H1 (cell line): ENCODE measurements around the gene VPS51. TPM values are rescaled to one million over a fixed set of nuclear protein-coding genes. Genes with fewer than 3 reads are reported as not detected.
A peak's percentile ranks its signal among the peaks of the same experiment; 100 is the strongest.

Experiments used
- CTCF ChIA-PET: fragments of 300-600 bp; sonication (Branson Sonifier 250); formaldehyde crosslinking; loops from one replicate; lab custom pipeline; 2021; ENCODE audit not compliant: partially characterized antibody; lab: Charles Lee
- POLR2A ChIA-PET: fragments of 300-600 bp; sonication (Branson Sonifier 250); formaldehyde crosslinking; loops from one replicate; lab custom pipeline; 2021; ENCODE audit warnings: inconsistent platforms; ENCODE audit not compliant: partially characterized antibody; lab: Charles Lee
- DNase-seq, 2 experiments: peaks; one replicate each; pipeline versions ENCODE4 v3.0.0 to v3.0.0-alpha.2; 2010 to 2022; ENCODE audit warnings: low spot score in 2 of 2, low read depth in 1 of 2, mixed read lengths in 1 of 2
- FAIRE-seq: peaks from 2 replicates; lab custom pipeline; 2011; peaks lifted over from hg19 to GRCh38; lab: Jason Lieb, UNC
- H2AFZ ChIP-seq: 2 replicates; pipeline ENCODE4 v1.8.1; 2012; ENCODE audit warnings: low read length, inconsistent platforms
- H2AK5ac ChIP-seq: 2 replicates; pipeline ENCODE4 v1.6.1; 2013; ENCODE audit warnings: low read depth, low read length
- H2BK120ac ChIP-seq: replicated peaks from 2 replicates; pipeline ENCODE3; 2013; ENCODE audit warnings: low read depth, low read length, inconsistent platforms
- H2BK12ac ChIP-seq: 2 replicates; pipeline ENCODE4 v1.6.1; 2013; ENCODE audit warnings: low read depth, low read length
- H2BK15ac ChIP-seq: 2 replicates; pipeline ENCODE4 v1.6.1; 2013; ENCODE audit warnings: low read length
- H2BK20ac ChIP-seq: 2 replicates; pipeline ENCODE4 v1.6.1; 2013; ENCODE audit warnings: low read length
- H2BK5ac ChIP-seq: 2 replicates; pipeline ENCODE4 v1.6.1; 2013; ENCODE audit warnings: low read depth, low read length
- H3K14ac ChIP-seq: 2 replicates; pipeline ENCODE4 v1.6.1; 2013; ENCODE audit warnings: inconsistent platforms; ENCODE audit not compliant: insufficient read length
- H3K18ac ChIP-seq: 2 replicates; pipeline ENCODE4 v1.6.1; 2013; ENCODE audit warnings: low read length; ENCODE audit errors: extremely low read depth
- H3K23ac ChIP-seq: 2 replicates; pipeline ENCODE4 v1.6.1; 2013; ENCODE audit warnings: inconsistent platforms; ENCODE audit not compliant: insufficient read length
- H3K23me2 ChIP-seq: 2 replicates; pipeline ENCODE4 v1.6.1; 2013; ENCODE audit warnings: low read depth, low read length
- H3K27ac ChIP-seq: 2 replicates; pipeline ENCODE4 v1.6.1; 2011; ENCODE audit warnings: low read depth, low read length, inconsistent platforms
- H3K27me3 ChIP-seq, 4 experiments: replicated peaks in 1 of 4; 1 replicate in 1 of 4; 2 replicates in 3 of 4; pipeline versions ENCODE4 v1.6.1 to v1.8.1; 2011 to 2013; ENCODE audit warnings: low read length in 3 of 4, mild to moderate bottlenecking in 3 of 4, inconsistent platforms in 2 of 4, mixed read lengths in 2 of 4, moderate library complexity in 1 of 4; ENCODE audit not compliant: control insufficient read depth in 3 of 4, insufficient read depth in 3 of 4; ENCODE audit errors: extremely low read depth in 1 of 4
- H3K36me3 ChIP-seq, 4 experiments: 2 replicates each; pipeline versions ENCODE4 v1.6.1 to v1.8.1; 2011 to 2013; ENCODE audit warnings: mild to moderate bottlenecking in 4 of 4, low read length in 3 of 4, moderate library complexity in 2 of 4, control low read depth in 1 of 4, inconsistent platforms in 1 of 4; ENCODE audit not compliant: insufficient read depth in 4 of 4, control insufficient read depth in 2 of 4
- H3K4ac ChIP-seq: replicated peaks from 2 replicates; pipeline ENCODE3; 2013; ENCODE audit warnings: low read length, low read depth, mixed read lengths, inconsistent platforms; ENCODE audit not compliant: insufficient read length
- H3K4me1 ChIP-seq, 4 experiments: replicated peaks in 1 of 4; 1 replicate in 1 of 4; 2 replicates in 3 of 4; pipeline versions ENCODE4 v1.6.1 to v1.8.1; 2011 to 2013; ENCODE audit warnings: low read length in 3 of 4, inconsistent platforms in 2 of 4, mixed read lengths in 1 of 4; ENCODE audit not compliant: insufficient read depth in 4 of 4, control insufficient read depth in 3 of 4
- H3K4me2 ChIP-seq, 2 experiments: 2 replicates each; pipeline versions ENCODE4 v1.6.1 to v1.8.1; 2011 to 2013; ENCODE audit warnings: low read depth in 2 of 2, low read length in 2 of 2, control low read depth in 1 of 2, inconsistent platforms in 1 of 2, mild to moderate bottlenecking in 1 of 2; ENCODE audit not compliant: insufficient read depth in 1 of 2
- H3K4me3 ChIP-seq, 4 experiments: fragments of 200-600, 300-600 bp in 1 of 4; sonication (generic), shearing (Covaris generic), sonication (Bioruptor Twin) in 1 of 4; 2 replicates each; pipeline versions ENCODE4 v1.5.1 to v1.8.1; 2011 to 2016; ENCODE audit warnings: low read length in 4 of 4, low read depth in 3 of 4, control low read depth in 2 of 4, inconsistent platforms in 2 of 4, mild to moderate bottlenecking in 2 of 4, mixed read lengths in 1 of 4, moderate library complexity in 1 of 4; ENCODE audit not compliant: insufficient read depth in 2 of 4; ENCODE audit errors: extremely low read depth in 1 of 4
- H3K56ac ChIP-seq: replicated peaks from 2 replicates; pipeline ENCODE3; 2013; ENCODE audit warnings: low read depth, mild to moderate bottlenecking, mixed read lengths, low read length, inconsistent platforms; ENCODE audit not compliant: insufficient read length
- H3K79me1 ChIP-seq: 2 replicates; pipeline ENCODE4 v1.6.1; 2013; ENCODE audit warnings: low read depth, low read length, control low read depth
- H3K79me2 ChIP-seq, 2 experiments: 2 replicates each; pipeline versions ENCODE4 v1.6.1 to v1.8.1; 2012 to 2013; ENCODE audit warnings: low read length in 2 of 2, mild to moderate bottlenecking in 2 of 2, inconsistent platforms in 1 of 2; ENCODE audit not compliant: insufficient read depth in 2 of 2, control insufficient read depth in 1 of 2
- H3K9ac ChIP-seq, 4 experiments: replicated peaks in 1 of 4; 1 replicate in 1 of 4; 2 replicates in 3 of 4; pipeline versions ENCODE4 v1.6.1 to v1.8.1; 2011 to 2013; ENCODE audit warnings: low read depth in 3 of 4, low read length in 3 of 4, control low read depth in 2 of 4, mild to moderate bottlenecking in 2 of 4, moderate library complexity in 2 of 4, inconsistent platforms in 1 of 4; ENCODE audit errors: extremely low read depth in 1 of 4
- H3K9me3 ChIP-seq, 2 experiments: 2 replicates each; pipeline versions ENCODE4 v1.6.1 to v1.8.1; 2012 to 2013; ENCODE audit warnings: mild to moderate bottlenecking in 2 of 2, moderate library complexity in 2 of 2, control low read depth in 1 of 2, inconsistent platforms in 1 of 2, low read depth in 1 of 2, low read length in 1 of 2, mixed read lengths in 1 of 2; ENCODE audit not compliant: insufficient read depth in 2 of 2
- H4K20me1 ChIP-seq, 2 experiments: replicated peaks in 1 of 2; 2 replicates each; pipeline versions ENCODE3 to v1.8.1; 2011 to 2013; ENCODE audit warnings: inconsistent platforms in 2 of 2, low read length in 2 of 2, mild to moderate bottlenecking in 1 of 2; ENCODE audit not compliant: insufficient read depth in 2 of 2, control insufficient read depth in 1 of 2
- H4K5ac ChIP-seq: 2 replicates; pipeline ENCODE4 v1.6.1; 2013; ENCODE audit warnings: low read length, low read depth, mixed read lengths, inconsistent platforms; ENCODE audit not compliant: insufficient read length
- H4K8ac ChIP-seq: 2 replicates; pipeline ENCODE4 v1.8.0; 2013; ENCODE audit warnings: mild to moderate bottlenecking, moderate library complexity, low read length, inconsistent platforms; ENCODE audit not compliant: insufficient read depth; ENCODE audit errors: extremely low read depth
- H4K91ac ChIP-seq: replicated peaks from 2 replicates; pipeline ENCODE3; 2013; ENCODE audit warnings: low read length, mixed read lengths, inconsistent platforms; ENCODE audit not compliant: insufficient read length
- ASH2L ChIP-seq: fragments of 200-600, 300-600 bp; sonication (generic); IDR thresholded peaks from one replicate; pipeline ENCODE4 v1.7.1; 2017; ENCODE audit warnings: low read length
- CREB1 ChIP-seq: IDR thresholded peaks from 2 replicates; pipeline ENCODE4 v1.6.1; 2012; ENCODE audit warnings: inconsistent platforms
- E2F6 ChIP-seq: IDR thresholded peaks from 2 replicates; pipeline ENCODE4 v1.6.1; 2012; ENCODE audit warnings: inconsistent platforms
- JUN ChIP-seq: IDR thresholded peaks from 2 replicates; pipeline ENCODE4 v1.6.1; 2011; ENCODE audit warnings: low read depth, mild to moderate bottlenecking, improper control_type of control experiment, low read length
- JUND ChIP-seq: IDR thresholded peaks from 2 replicates; pipeline ENCODE4 v1.6.1; 2011; ENCODE audit warnings: mild to moderate bottlenecking, improper control_type of control experiment, low read length
- MAX ChIP-seq: IDR thresholded peaks from 2 replicates; pipeline ENCODE4 v1.6.1; 2012; ENCODE audit warnings: inconsistent platforms
- PHF8 ChIP-seq: fragments of 200-600 bp; sonication (generic); conservative IDR thresholded peaks from 2 replicates; pipeline ENCODE4 v1.7.1; 2012; ENCODE audit warnings: low read depth, mild to moderate bottlenecking, inconsistent platforms, low read length, moderate library complexity
- SIRT6 ChIP-seq: IDR thresholded peaks from one replicate; pipeline ENCODE4 v1.7.1; 2012; ENCODE audit warnings: low read length, inconsistent platforms
- TAF1 ChIP-seq: IDR thresholded peaks from 2 replicates; pipeline ENCODE4 v1.6.1; 2011; ENCODE audit warnings: mild to moderate bottlenecking, low read depth, low read length
- ZNF274 ChIP-seq: IDR thresholded peaks from 2 replicates; pipeline ENCODE4 v1.7.0; 2012; ENCODE audit warnings: low read length, borderline replicate concordance; ENCODE audit errors: extremely low read depth
- WGBS, 2 experiments: shearing (Covaris generic) in 1 of 2; methylation state at CpG; one replicate each; pipeline versions ENCODE4 v1.1.6 to v1.1.7; 2013 to 2015; ENCODE audit warnings: low lambda C conversion rate in 2 of 2, mixed read lengths in 2 of 2, inconsistent platforms in 1 of 2, low coverage in 1 of 2, missing lambda C conversion rate in 1 of 2; ENCODE audit not compliant: insufficient replicate concordance in 2 of 2, insufficient coverage in 1 of 2, insufficient read length in 1 of 2; ENCODE audit errors: extremely low coverage in 1 of 2, missing lambda C conversion rate in 1 of 2; 5-methylcytosine and 5-hydroxymethylcytosine counted together
- polyA plus RNA-seq, 7 experiments: library from polyadenylated mRNA; depleted of rRNA in 3 of 7; stranded (reverse) in 5 of 7; unstranded in 2 of 7; fragments of >200 nt in 5 of 7; fragments of 200-250 nt in 2 of 7; gene quantifications; 1 replicate in 5 of 7; 2 replicates in 1 of 7; 4 replicates in 1 of 7; pipeline versions ENCODE4 v1.2.1 to v1.2.3, GENCODE V29; 2011 to 2013; ENCODE audit warnings: missing spikeins in 2 of 7, mixed read lengths in 2 of 7
- total RNA-seq: library from RNA; stranded (reverse); fragmentation: NEBNext Ultra II Directional; extraction: Animal tissue kit (Norgen Biotek cat#: 25700); gene quantifications from 2 replicates; pipeline ENCODE4 v1.2.1, GENCODE V29; 2021
- TF ChIP-seq, protein P1 (sequence below): IDR thresholded peaks from 2 replicates; pipeline ENCODE4 v1.6.1; 2012; ENCODE audit warnings: low read length, inconsistent platforms

Gene VPS51
- total and polyA plus RNA-seq, 2 of the 8 experiments (the other 6 are each of a cell fraction or from before 2014, with no cell fraction given), result 97.4 to 142 TPM

- H2AFZ ChIP-seq, result no peak overlapping the region
- H2BK15ac ChIP-seq, result no peak overlapping the region
- H3K4me2 ChIP-seq, result no peak overlapping the region
- H3K79me1 ChIP-seq, result peaks cover 3% of the 10 kb centered on the region; the same call in 1 of the 2 replicates
- no peak overlapping the region for H2BK20ac ChIP-seq
- no peak overlapping the region for H3K14ac ChIP-seq
- H3K79me2 ChIP-seq, result peaks cover 0 to 15% of the 10 kb centered on the region in 2 experiments; a peak in 1 of 4 replicates
- H4K20me1 ChIP-seq, result peaks cover 0 to 14% of the 10 kb centered on the region in 2 experiments
- no peak overlapping the region for H3K4ac ChIP-seq
- no peak overlapping the region for H2BK120ac ChIP-seq
- H3K23ac ChIP-seq, result no peak overlapping the region
- H3K9me3 ChIP-seq, result no peaks in the 10 kb centered on the region
- FAIRE-seq, result no peak
- WGBS, 2 experiments, result 94% methylated on average over 6 of the region's 6 CpGs; no CpG with 5 or more reads in 1 of the 2 experiments
- H3K23me2 ChIP-seq, result peaks cover 14% of the 10 kb centered on the region
- peak overlapping the region; percentile 9; the same call in 1 of the 2 replicates for H4K8ac ChIP-seq
- no peak overlapping the region for H3K27ac ChIP-seq
- H3K36me3 ChIP-seq, result peaks cover 14 to 43% (median 35%) of the 10 kb centered on the region in 4 experiments; a peak in 7 of 8 replicates
- DNase-seq, result no peak
- no peak overlapping the region for H3K9ac ChIP-seq
- peaks cover 0 to 13% (median 7%) of the 10 kb centered on the region in 4 experiments; a peak in 6 of 7 replicates for H3K4me1 ChIP-seq
- no peak overlapping the region for H4K5ac ChIP-seq
- H3K27me3 ChIP-seq, result no peaks in the 10 kb centered on the region
- no peak overlapping the region for H2BK5ac ChIP-seq
- no peak overlapping the region for H3K4me3 ChIP-seq
- H2AK5ac ChIP-seq, result no peak overlapping the region
- H3K18ac ChIP-seq, result no peak overlapping the region
- H4K91ac ChIP-seq, result no peak overlapping the region
- no peak overlapping the region for H3K56ac ChIP-seq
- H2BK12ac ChIP-seq, result no peak overlapping the region
- POLR2A ChIA-PET, result interaction anchor here (1.0 to 15.8 kb wide), 2 partner anchors 16 to 37 kb away, joined by 3 to 305 read pairs; partner anchors contain the start of genes FAU, MRPL49, TM7SF2 and ZNHIT2
- CTCF ChIA-PET, result interaction anchor here (0.8 to 9.5 kb wide), 6 partner anchors 10 to 284 kb away, joined by 3 to 71 read pairs (median 4); partner anchors contain the start of genes FAU, MRPL49 and TM7SF2
- no peak for TF ChIP-seq TAF1
- TF ChIP-seq PHF8, result no peak
- no peak for TF ChIP-seq ASH2L
- no peak for TF ChIP-seq JUN
- TF ChIP-seq CREB1, result no peak
- TF ChIP-seq MAX, result no peak
- TF ChIP-seq, protein P1, sequence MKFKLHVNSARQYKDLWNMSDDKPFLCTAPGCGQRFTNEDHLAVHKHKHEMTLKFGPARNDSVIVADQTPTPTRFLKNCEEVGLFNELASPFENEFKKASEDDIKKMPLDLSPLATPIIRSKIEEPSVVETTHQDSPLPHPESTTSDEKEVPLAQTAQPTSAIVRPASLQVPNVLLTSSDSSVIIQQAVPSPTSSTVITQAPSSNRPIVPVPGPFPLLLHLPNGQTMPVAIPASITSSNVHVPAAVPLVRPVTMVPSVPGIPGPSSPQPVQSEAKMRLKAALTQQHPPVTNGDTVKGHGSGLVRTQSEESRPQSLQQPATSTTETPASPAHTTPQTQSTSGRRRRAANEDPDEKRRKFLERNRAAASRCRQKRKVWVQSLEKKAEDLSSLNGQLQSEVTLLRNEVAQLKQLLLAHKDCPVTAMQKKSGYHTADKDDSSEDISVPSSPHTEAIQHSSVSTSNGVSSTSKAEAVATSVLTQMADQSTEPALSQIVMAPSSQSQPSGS, result no peak
- no peak for TF ChIP-seq JUND
- TF ChIP-seq SIRT6, result no peak
- TF ChIP-seq ZNF274, result no peak
- TF ChIP-seq E2F6, result no peak
Measured at GRCh38 chr11:65131895-65132237, 35.9 kb downstream of the VPS51 start.
